NCI-H146 (cell line): ENCODE results near the gene NOL6.
A peak's percentile ranks its signal among the peaks of the same experiment; 100 is the strongest.
"Not testable (repeated sequence)": the region's sequence is repeated elsewhere in the genome, so short reads cannot be mapped to it uniquely, and the experiment has no call there.

Experiments
- DNase-seq: peaks from one replicate; lab custom pipeline; 2025; lab: John Stamatoyannopoulos, UW

NOL6 gene, protein sequence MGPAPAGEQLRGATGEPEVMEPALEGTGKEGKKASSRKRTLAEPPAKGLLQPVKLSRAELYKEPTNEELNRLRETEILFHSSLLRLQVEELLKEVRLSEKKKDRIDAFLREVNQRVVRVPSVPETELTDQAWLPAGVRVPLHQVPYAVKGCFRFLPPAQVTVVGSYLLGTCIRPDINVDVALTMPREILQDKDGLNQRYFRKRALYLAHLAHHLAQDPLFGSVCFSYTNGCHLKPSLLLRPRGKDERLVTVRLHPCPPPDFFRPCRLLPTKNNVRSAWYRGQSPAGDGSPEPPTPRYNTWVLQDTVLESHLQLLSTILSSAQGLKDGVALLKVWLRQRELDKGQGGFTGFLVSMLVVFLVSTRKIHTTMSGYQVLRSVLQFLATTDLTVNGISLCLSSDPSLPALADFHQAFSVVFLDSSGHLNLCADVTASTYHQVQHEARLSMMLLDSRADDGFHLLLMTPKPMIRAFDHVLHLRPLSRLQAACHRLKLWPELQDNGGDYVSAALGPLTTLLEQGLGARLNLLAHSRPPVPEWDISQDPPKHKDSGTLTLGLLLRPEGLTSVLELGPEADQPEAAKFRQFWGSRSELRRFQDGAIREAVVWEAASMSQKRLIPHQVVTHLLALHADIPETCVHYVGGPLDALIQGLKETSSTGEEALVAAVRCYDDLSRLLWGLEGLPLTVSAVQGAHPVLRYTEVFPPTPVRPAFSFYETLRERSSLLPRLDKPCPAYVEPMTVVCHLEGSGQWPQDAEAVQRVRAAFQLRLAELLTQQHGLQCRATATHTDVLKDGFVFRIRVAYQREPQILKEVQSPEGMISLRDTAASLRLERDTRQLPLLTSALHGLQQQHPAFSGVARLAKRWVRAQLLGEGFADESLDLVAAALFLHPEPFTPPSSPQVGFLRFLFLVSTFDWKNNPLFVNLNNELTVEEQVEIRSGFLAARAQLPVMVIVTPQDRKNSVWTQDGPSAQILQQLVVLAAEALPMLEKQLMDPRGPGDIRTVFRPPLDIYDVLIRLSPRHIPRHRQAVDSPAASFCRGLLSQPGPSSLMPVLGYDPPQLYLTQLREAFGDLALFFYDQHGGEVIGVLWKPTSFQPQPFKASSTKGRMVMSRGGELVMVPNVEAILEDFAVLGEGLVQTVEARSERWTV

DNA sequence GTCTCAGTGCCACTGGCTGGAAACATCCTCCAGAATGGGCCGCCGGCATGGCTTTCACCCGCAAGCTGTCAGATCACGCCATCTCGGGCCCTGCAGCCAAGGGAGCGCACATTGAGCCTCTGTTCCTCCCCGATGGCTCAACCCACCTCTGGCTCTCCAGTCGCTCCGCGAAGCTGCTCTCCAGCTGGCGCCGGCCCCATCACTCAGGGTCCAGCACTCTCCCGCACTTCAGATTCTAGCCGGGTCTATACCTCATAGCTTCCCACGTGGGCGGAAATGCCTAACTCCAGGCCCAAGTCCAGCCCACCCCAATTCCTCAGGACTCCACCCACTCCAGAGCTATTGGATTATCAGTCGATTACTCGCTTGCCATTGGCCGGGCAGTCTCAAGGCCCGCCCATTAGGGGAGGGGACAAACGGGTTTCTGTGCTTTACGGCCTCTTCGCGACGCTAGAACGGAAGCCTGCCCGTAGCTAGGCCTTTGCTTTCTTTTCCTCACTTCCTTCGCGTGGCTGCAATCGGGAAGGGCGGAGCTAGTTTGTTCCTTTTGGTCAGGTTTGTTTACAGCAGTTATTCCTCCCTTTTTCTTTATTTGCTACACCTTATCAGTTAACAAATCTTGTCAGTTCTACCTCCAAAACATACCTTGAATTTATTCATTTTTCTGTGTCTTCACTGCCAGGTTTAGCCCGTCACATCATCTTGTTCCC lies at the start of gene NOL6:
TSS of gene NOL6 (minus strand) at position 282 of the 710 bp plus-strand sequence. CDS start at position 200, 82 bp downstream.
- peak; percentile 99 for DNase-seq

DNA sequence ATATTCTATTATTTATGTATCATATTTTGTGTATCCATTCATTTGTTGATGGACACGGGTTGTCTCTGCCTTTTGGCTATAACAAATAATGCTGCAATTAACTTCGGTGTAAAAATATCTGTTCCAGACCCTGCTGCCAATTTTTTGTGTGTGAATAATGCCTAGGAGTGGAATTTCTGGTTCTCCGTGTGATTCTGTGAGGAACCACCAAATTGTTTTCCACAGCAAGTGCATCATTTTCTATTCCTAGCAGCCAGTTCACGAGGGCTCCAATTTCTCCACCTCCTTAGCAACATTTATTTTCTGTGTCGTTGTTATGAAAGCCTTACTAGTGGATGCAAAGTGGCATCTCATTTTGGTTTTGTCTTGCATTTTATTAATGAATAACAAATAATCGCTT lies 48.1 kb upstream of the NOL6 start:
- peak; percentile 34 for DNase-seq

DNA sequence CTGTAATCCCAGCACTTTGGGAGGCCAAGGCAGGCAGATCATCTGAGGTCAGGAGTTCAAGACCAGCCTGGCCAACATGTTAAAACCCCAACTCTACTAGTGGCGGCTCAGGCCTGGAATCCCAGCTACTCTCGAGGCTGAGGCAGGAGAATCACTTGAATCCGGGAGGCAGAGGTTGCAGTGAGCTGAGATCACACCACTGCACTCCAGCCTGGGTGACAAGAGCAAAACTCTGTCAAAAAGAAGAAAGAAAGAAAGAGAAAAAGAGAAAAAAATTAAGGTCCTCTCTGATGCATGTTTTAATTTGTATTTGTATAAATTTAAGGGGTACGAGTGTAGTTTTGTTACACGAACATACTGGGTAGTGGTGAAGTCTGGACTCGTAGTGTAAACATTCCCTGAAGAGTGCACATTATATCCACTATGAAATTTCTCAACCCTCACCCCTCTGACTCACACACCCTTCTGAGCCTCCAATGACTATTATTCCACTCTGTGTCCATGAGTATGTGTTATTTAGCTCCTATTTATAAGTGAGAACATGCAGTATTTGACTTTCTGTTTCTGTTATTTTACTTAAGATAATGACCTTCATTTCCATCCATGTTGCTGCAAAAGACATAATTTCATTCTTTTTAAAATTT lies 44.3 kb upstream of the NOL6 start:
- not testable (repeated sequence) for DNase-seq

DNA sequence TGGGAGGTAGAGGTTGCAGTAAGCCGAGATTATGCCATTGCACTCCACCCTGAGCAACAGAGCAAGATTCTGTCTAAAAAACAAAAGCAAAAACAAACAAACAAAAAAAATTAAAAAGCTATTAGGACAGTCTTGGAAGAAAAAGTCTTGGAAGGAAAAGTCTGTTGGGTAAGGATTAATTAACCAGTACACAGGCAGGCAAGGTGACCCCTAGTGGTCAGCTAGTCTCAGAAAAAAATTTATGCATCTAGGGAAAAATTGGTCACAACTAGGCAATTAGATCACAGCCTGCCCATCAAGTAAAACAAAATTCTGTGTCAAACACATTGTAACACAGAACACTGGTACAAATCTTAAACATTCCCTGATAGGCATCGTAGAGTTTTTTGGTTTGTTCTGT lies 43.6 kb upstream of the NOL6 start:
- peak; percentile 67 for DNase-seq

DNA sequence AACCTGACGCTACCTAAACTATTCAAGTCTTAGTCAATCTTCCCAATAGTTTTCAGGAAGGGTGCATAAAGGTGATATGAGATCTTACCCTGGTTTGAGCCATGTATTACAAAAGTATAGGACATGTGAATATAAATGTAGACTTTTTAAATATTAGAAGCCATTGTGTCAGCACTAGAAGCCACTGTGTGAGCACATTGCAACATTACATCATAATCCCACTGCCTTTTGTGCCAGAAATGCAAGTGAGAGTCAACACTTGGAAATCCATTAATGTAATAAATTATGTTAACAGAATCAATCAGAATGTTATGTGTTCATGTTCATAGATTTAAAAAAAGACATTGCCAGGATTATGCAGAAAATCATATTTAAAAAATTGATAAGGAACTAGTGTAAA lies 42.7 kb upstream of the NOL6 start:
- not testable (repeated sequence) for DNase-seq

DNA sequence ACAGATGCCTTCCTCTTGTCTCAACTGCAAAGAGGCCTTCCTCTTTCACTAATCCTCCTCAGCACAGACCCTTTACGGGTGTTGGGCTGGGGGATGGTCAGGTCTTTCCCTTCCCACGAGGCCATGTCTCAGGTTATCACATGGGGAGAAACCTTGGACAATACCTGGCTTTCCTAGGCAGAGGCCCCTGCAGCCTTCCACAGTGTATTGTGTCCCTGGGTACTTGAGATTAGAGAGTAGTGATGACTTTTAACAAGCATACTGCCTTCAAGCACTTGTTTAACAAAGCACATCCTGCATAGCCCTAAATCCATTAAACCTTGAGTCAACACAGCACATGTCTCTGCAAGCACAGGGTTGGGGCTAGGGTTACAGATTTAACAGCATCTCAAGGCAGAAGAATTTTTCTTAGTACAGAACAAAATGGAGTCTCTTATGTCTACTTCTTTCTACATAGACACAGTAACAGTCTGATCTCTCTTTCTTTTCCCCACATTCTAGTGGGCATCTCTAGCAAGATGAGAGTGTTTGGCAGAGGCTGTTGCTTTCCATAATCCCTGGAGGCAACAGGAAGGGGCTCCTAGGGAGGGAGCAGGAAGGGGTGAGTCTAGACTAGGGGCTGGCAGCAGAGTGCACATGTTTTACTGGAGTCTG lies 41.7 kb upstream of the NOL6 start:
- peak; percentile 64 for DNase-seq

DNA sequence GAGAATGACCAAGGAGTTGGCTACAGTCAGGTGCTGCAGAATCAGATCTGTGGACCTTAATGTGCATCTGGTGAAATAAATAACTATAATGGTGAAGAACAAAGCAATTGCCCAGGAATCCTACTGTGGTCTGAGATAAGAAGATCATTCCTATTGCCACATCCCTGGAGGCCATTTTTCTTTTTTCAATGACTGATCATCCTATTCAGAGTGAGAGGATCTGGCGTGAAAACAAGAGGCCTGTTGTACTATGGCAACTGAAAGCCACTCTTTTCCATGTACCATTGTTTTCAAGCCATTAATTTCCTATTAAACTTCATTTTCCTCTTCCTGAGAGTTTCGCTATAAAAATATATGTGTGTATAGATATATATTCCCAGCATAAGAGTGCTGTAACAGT lies 38.8 kb upstream of the NOL6 start:
- DNase-seq: peak; percentile 90

DNA sequence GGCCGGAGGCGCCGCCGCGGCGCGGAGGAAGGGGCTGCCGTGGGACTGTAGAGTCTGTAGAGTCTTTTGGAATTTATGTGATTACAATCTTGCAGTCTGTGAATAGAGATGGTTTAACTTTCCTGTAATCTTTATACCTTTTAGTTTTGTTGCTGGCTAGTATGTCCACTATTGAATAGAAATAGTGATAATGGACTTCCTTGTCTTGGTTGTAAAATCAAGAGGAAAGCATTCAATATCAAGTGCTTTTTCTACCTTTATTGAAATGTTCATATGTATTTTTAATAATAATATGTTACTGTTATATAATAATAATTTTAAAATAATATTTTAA lies 37.4 kb upstream of the NOL6 start:
- not testable (repeated sequence) for DNase-seq

DNA sequence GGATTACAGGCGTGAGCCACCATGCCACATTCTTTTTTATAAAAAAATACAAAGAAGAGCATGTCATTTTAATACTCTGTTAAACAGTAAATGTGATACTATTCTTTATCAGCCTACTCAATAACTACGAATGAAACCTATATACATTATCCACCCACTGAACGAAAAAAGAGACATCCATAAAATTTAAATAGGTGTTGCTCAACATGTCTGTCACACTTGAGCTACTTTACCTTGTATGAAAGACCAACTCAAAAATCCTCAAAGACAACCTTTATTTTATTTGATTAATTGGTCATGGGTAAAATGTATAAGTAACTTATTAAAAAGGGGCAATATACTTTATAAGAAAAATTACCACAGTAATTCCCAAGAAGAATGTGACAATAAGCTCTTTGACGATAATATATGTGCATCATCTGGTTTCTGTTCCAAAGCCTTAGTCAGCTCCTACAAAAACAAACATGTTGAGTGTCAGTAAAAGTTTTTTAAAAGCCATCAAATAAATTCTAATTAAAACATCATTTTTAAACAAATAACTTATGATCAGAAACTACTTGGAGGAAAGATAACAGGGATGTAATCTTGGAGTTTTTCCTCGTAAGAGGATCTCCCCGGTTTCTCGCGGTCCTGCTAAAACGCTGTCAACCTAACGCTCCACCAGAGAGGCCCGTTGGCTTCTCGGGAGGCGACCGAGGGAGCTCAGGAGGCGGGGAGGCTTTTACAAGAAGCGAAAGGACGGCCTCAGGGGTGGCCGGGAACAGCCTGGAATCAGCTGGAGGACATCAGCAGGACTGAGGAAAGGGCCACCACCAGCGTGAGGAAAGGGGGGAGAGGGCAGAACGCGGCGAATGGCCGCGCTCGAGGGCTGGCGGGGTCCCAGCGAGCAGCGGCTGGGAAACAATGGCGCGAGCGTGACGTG lies 36.8 kb upstream of the NOL6 start:
- peak; percentile 91 for DNase-seq

DNA sequence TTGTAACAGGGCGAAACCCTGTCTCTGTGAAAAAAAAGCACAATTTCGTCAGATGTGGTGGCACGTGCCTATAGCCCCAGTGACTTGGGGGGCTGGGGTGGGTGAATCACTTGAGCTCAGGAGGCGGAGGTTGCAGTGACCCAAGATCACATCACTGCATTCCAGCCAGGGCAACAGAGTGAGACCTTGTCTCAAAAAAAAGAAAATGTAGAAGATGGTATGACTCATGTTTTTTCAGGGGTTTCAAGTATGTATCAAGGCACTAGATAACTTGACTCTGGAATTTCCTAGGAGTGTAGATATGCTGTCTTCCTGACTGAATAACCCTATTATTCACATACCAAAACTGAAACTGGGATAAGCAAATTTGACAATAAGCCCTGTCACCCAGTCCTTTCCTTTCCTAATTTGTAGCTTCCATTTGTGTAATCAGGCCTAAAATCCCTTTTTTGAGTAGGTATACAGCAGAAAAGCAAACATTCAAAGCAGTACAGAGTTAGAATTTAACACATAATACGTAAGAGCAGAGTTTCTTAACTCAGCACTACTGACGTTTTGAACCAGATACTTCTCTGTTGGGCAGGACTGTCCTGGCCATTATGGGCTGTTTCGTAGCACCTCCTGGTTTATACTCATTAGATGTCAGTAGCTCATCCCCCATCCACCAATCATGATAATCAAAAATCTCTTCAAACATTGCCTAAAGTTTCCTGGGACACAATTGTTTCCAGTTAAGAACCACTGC lies 33.1 kb upstream of the NOL6 start:
- DNase-seq: no peak

DNA sequence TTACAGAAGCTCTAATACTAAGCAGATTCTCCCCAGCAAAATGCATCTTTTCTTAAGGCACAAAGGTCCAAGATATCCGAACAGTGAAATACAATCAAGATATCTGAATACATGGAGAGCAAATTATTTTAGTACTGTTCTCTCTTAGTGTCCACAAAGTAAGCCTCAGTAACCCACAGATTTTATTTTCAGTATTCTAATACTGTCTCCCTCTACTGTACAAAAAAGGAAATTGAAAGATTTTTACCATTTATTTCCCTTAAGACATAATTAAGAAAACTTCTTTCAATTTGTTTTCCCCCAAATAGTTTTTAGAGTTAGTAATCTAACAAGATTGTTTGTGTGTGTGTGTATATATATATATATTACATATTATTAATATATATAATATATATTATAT lies 24.7 kb upstream of the NOL6 start:
- DNase-seq: no peak

DNA sequence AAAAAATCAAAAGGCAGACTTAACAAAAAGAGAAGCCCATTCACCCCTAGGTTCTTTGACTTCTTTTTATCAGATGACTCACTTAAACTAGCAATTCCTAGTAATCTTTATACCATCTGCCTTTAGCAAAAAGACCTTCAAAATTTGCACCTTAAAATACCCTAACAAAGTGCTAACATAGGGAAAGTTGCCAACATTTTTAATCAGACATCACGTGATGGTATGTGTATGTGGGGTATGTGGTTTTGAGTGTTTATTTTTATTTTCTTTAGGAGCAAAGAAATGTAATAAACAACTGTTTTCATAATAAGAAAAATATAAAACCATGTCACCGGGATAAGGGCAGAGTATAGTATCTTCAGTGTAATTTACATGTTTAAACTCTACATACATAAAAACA lies 20.1 kb upstream of the NOL6 start:
- DNase-seq: not testable (repeated sequence)

DNA sequence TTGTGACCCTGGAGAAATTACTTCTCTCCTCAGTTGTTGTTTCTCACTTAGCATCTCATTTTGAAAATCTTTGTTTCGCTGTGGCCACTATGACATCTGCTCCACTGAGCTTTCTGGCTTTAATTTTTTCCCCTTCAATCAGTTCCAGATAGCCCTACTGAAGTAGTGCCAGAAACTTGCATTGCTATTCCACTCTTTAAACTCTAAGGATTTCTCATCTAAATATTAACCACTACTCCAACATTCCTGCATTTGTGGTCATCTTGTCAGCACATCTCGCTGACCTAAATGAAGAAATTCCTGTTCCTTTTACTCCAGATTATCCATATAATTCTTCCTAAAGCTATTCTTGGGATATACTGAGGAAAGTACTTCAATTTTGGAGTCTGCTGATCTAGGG lies 15.3 kb upstream of the NOL6 start:
- DNase-seq: no peak

DNA sequence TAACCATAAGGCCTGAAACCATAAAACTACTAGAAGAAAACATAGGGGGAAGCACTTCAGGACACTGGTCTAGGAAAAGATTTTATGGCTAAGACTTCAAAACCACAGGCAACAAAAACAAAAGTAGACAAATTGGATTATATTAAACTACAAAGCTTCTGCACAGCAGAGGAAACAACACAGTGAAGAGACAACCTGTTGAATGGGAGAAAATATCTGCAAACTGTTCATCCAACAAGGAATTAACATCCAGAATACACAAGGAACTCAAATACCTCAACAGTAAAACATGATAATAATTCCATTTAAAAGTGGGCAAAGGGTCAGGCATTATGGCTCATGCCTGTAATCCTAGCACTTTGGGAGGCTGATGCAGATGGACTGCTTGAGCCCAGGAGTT lies 11.6 kb upstream of the NOL6 start:
- not testable (repeated sequence) for DNase-seq

DNA sequence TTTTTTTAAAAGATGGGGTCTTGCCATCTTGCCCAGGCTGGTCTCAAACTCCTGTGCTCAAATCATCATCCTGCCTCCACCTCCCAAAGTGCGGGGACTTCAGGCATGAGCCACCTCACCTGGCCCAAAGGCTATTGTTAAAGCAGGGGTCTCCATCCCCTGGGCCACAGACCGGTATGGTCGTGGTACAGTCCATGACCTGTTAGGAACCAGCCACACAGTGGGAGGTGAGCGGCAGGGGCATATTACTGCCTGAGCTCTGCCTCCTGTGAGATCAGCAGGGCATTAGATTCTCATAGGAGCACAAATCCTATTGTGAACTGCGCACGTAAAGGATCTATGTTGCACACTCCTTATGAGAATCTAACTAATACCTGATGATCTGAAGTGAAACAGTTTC lies 7.3 kb upstream of the NOL6 start:
- no peak for DNase-seq

DNA sequence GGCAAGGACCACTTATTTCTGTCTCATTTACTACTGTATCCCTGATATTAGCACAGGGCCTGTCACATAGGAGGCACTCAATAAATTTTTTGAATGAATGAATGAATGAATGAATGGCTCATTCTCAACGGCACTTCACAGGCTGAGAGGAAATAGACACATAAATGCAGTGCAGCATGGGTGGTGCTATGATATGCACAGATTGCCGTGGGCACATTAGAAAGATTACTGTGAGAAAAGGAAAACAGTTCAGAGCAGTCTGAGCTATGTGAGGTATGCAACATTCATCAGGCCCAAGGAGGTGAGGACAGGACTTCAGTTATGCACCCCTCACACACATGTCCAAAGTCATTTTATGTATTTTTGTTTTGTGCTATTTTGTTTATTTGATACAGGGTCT lies 6.4 kb upstream of the NOL6 start:
- no peak for DNase-seq

DNA sequence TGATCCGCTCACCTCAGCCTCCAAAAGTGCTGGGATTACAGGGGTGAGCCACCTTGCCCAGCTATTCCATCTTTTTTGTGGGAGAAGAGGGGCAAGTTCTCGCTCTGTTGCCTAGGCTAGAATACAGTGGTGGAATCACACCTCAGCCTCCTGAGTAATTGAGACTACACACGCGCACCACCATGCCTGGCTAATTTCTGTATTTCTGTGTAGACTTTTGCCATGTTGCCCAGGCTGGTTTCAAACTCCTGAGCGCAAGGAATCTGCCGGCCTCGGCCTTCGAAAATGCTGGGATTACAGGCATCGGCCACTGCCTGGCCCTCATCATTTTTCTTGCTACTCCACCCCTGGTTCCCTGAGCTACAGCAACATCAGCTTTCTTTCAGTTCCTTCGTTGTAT lies 2.8 kb upstream of the NOL6 start:
- DNase-seq: no peak

DNA sequence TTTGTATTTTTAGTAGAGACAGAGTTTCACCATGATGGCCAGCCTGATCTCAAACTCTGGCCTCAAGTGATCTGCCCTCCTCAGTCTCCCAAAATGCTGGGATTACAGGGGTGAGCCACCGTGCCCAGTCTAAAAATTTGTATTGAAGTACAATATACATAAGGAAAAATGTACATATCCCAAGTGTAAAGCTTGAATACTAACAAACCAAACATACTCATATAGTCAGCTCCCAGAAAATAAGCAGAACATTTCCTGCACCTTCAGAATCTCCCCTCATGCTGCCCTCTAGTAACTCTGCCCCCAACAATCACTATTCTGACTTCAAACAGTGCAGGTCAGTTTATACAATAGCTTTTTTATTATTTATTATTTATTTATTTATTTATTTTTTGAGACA lies 1.6 kb upstream of the NOL6 start:
- DNase-seq: no peak
